HG03060 (cell line): ENCODE data around the gene IMPG1.

Experiments used
- ATAC-seq: cut with Tn5 transposase; IDR thresholded peaks from one replicate; pipeline ENCODE4 v1.9.1; 2021; ENCODE audit warnings: low read depth, moderate number of reproducible peaks; ENCODE audit not compliant: unreplicated experiment

The IMPG1 gene

GRCh38 chr6:76072562-76072961 lies at the start of gene IMPG1:
Gene IMPG1, minus strand, starts transcription at chr6:76072662. Its CDS starts 174 bp downstream, at chr6:76072488.
- ATAC-seq, result no peak

GRCh38 chr6:76120302-76120701 lies 47.8 kb upstream of the IMPG1 start:
- ATAC-seq, result no peak

- no peak for ATAC-seq
Measured at GRCh38 chr6:76073281-76073680, 819 bp upstream of the IMPG1 start.

GRCh38 chr6:76057469-76057868 lies 15.0 kb downstream of the IMPG1 start:
- no peak for ATAC-seq

- no peak for ATAC-seq
Measured at GRCh38 chr6:76052314-76052713, 20.1 kb downstream of the IMPG1 start.

- no peak for ATAC-seq
Measured at GRCh38 chr6:76043690-76044089, 28.8 kb downstream of the IMPG1 start.

GRCh38 chr6:76035713-76036112 lies 36.7 kb downstream of the IMPG1 start:
- ATAC-seq, result no peak

GRCh38 chr6:76026101-76026500 lies 46.4 kb downstream of the IMPG1 start:
- ATAC-seq, result no peak

GRCh38 chr6:76014626-76015530 lies 57.6 kb downstream of the IMPG1 start:
- no peak for ATAC-seq

GRCh38 chr6:76004202-76004601 lies 68.3 kb downstream of the IMPG1 start:
- ATAC-seq, result peak; percentile 50

- ATAC-seq, result no peak
Measured at GRCh38 chr6:76003686-76004085, 68.8 kb downstream of the IMPG1 start.

- ATAC-seq, result no peak
Measured at GRCh38 chr6:76003113-76003512, 69.3 kb downstream of the IMPG1 start.

GRCh38 chr6:76000629-76001028 lies 71.8 kb downstream of the IMPG1 start:
- ATAC-seq, result no peak

- no peak for ATAC-seq
Measured at GRCh38 chr6:75997696-75998095, 74.8 kb downstream of the IMPG1 start.

- no peak for ATAC-seq
Measured at GRCh38 chr6:75993236-75994162, 79.0 kb downstream of the IMPG1 start.

GRCh38 chr6:75991941-75992340 lies 80.5 kb downstream of the IMPG1 start:
- ATAC-seq, result no peak

- ATAC-seq, result no peak
Measured at GRCh38 chr6:75986935-75987334, 85.5 kb downstream of the IMPG1 start.

GRCh38 chr6:75975904-75976303 lies 96.6 kb downstream of the IMPG1 start:
- ATAC-seq, result no peak

- ATAC-seq, result no peak
Measured at GRCh38 chr6:75970093-75970492, 102.4 kb downstream of the IMPG1 start.

- no peak for ATAC-seq
Measured at GRCh38 chr6:75968143-75968542, 104.3 kb downstream of the IMPG1 start.

GRCh38 chr6:75963569-75963968 lies 108.9 kb downstream of the IMPG1 start:
- no peak for ATAC-seq
